Measurements from ENCODE around the gene NOL8.

NOL8 gene

GRCh38 chr9:92342825-92343488, 17.8 kb upstream of the NOL8 start:
- no peaks in the 10 kb centered on the region for H3K9me2 ChIP-seq (replicated peaks; ENCODE audit: insufficient read depth, low read length)

GRCh38 chr9:92341578-92341977, 16.4 kb upstream of the NOL8 start:
- Histone ChIP-seq H2AFZ (ENCODE audit: low read length) (no peak overlapping the region), H3K79me2 (ENCODE audit: low read length) (no peaks in the 10 kb centered on the region), H3K36me3 (replicated peaks; ENCODE audit: insufficient read depth, low read length) (no peaks in the 10 kb centered on the region; the same call in none of the 2 replicates), H3K4me2 (ENCODE audit: low read depth, low read length) (no peak overlapping the region), H3F3A (ENCODE audit: insufficient read depth, low read length) (no peaks in the 10 kb centered on the region), H3K9ac (ENCODE audit: low read length) (no peak overlapping the region), H3K27ac (ENCODE audit: low read length) (no peak overlapping the region), H3K4me1 (ENCODE audit: low read length) (no peaks in the 10 kb centered on the region), H4K20me1 (ENCODE audit: insufficient read depth, low read length) (no peaks in the 10 kb centered on the region), H3K4me3 (ENCODE audit: low read length) (no peak overlapping the region), H3K27me3 (replicated peaks; ENCODE audit: insufficient read depth, low read length) (no peaks in the 10 kb centered on the region), H3K9me2 (replicated peaks; ENCODE audit: insufficient read depth, low read length) (no peaks in the 10 kb centered on the region), H3K9me3 (replicated peaks; ENCODE audit: insufficient read depth, low read length) (no peaks in the 10 kb centered on the region)
- no peak for DNase-seq
- TF ChIP-seq CTCF (IDR thresholded peaks at IDR 0.05; ENCODE audit: low read length) (no peak), EZH2 (optimal IDR thresholded peaks at IDR 0.05; ENCODE audit: low read depth, low read length) (no peak)

More at GRCh38 chr9:92342825-92343488, 17.8 kb upstream of the NOL8 start:
- H3K4me3 ChIP-seq (ENCODE audit: low read length): no peak overlapping the region
- H3K9ac ChIP-seq (ENCODE audit: low read length): no peak overlapping the region
- no peaks in the 10 kb centered on the region for H3K4me1 ChIP-seq (ENCODE audit: low read length)
- TF ChIP-seq EZH2phosphoT487 (IDR thresholded peaks at IDR 0.05; ENCODE audit: low read length): no peak
- TF ChIP-seq EZH2 (optimal IDR thresholded peaks at IDR 0.05; ENCODE audit: low read depth, low read length): no peak
- H3K27ac ChIP-seq (ENCODE audit: low read length): no peak overlapping the region
- no peaks in the 10 kb centered on the region; the same call in none of the 2 replicates for H3K36me3 ChIP-seq (replicated peaks; ENCODE audit: insufficient read depth, low read length)
- H3K27me3 ChIP-seq (replicated peaks; ENCODE audit: insufficient read depth, low read length): no peaks in the 10 kb centered on the region
- no peak overlapping the region for H3K4me2 ChIP-seq (ENCODE audit: low read depth, low read length)
- H3K9me3 ChIP-seq (replicated peaks; ENCODE audit: insufficient read depth, low read length): no peaks in the 10 kb centered on the region
- DNase-seq: no peak
- H4K20me1 ChIP-seq (ENCODE audit: insufficient read depth, low read length): no peaks in the 10 kb centered on the region
- no peaks in the 10 kb centered on the region for H3F3A ChIP-seq (ENCODE audit: insufficient read depth, low read length)
- H3K79me2 ChIP-seq (ENCODE audit: low read length): no peaks in the 10 kb centered on the region
- no peak overlapping the region for H2AFZ ChIP-seq (ENCODE audit: low read length)

- Histone ChIP-seq H4K20me1 (ENCODE audit: insufficient read depth, low read length) (no peaks in the 10 kb centered on the region), H3K9ac (ENCODE audit: low read length) (no peak overlapping the region), H3K27me3 (replicated peaks; ENCODE audit: insufficient read depth, low read length) (no peaks in the 10 kb centered on the region), H2AFZ (ENCODE audit: low read length) (no peak overlapping the region), H3K4me3 (ENCODE audit: low read length) (no peak overlapping the region), H3K4me2 (ENCODE audit: low read depth, low read length) (no peak overlapping the region), H3K4me1 (ENCODE audit: low read length) (0 out of 2 replicates have a peak, but pooled peaks cover 2% of the 10 kb centered on the region), H3K9me2 (replicated peaks; ENCODE audit: insufficient read depth, low read length) (no peaks in the 10 kb centered on the region), H3F3A (ENCODE audit: insufficient read depth, low read length) (no peaks in the 10 kb centered on the region), H3K36me3 (replicated peaks; ENCODE audit: insufficient read depth, low read length) (no peaks in the 10 kb centered on the region; the same call in 1 of the 2 replicates), H3K79me2 (ENCODE audit: low read length) (peaks cover 21% of the 10 kb centered on the region), H3K9me3 (replicated peaks; ENCODE audit: insufficient read depth, low read length) (no peaks in the 10 kb centered on the region), H3K27ac (ENCODE audit: low read length) (no peak overlapping the region)
- TF ChIP-seq EZH2 (optimal IDR thresholded peaks at IDR 0.05; ENCODE audit: low read depth, low read length) (no peak), EZH2phosphoT487 (IDR thresholded peaks at IDR 0.05; ENCODE audit: low read length) (no peak), CTCF (IDR thresholded peaks at IDR 0.05; ENCODE audit: low read length) (no peak)
- DNase-seq: no peak
These were observed 8.1 kb upstream of the NOL8 start for GRCh38 chr9:92333282-92333634.

GRCh38 chr9:92332577-92333281, 7.6 kb upstream of the NOL8 start:
- H3K79me2 ChIP-seq (ENCODE audit: low read length): peaks cover 26% of the 10 kb centered on the region
- peaks cover 7% of the 10 kb centered on the region; the same call in 1 of the 2 replicates for H3K4me1 ChIP-seq (ENCODE audit: low read length)
- H3K9ac ChIP-seq (ENCODE audit: low read length): no peak overlapping the region
- H4K20me1 ChIP-seq (ENCODE audit: insufficient read depth, low read length): no peaks in the 10 kb centered on the region
- H3K9me3 ChIP-seq (replicated peaks; ENCODE audit: insufficient read depth, low read length): no peaks in the 10 kb centered on the region
- no peak overlapping the region for H3K4me2 ChIP-seq (ENCODE audit: low read depth, low read length)
- H2AFZ ChIP-seq (ENCODE audit: low read length): no peak overlapping the region
- no peaks in the 10 kb centered on the region for H3K36me3 ChIP-seq (replicated peaks; ENCODE audit: insufficient read depth, low read length)
- no peaks in the 10 kb centered on the region for H3K9me2 ChIP-seq (replicated peaks; ENCODE audit: insufficient read depth, low read length)
- no peaks in the 10 kb centered on the region for H3K27me3 ChIP-seq (replicated peaks; ENCODE audit: insufficient read depth, low read length)
- H3K4me3 ChIP-seq (ENCODE audit: low read length): no peak overlapping the region
- no peak for DNase-seq
- H3F3A ChIP-seq (ENCODE audit: insufficient read depth, low read length): no peaks in the 10 kb centered on the region
- TF ChIP-seq CTCF (IDR thresholded peaks at IDR 0.05; ENCODE audit: low read length): no peak
- TF ChIP-seq EZH2phosphoT487 (IDR thresholded peaks at IDR 0.05; ENCODE audit: low read length): no peak
- no peak for TF ChIP-seq EZH2 (optimal IDR thresholded peaks at IDR 0.05; ENCODE audit: low read depth, low read length)
- no peak overlapping the region for H3K27ac ChIP-seq (ENCODE audit: low read length)
